Lung (tissue), 12 donors: ENCODE results near the gene WDR86. TPM values are rescaled to one million over a fixed set of nuclear protein-coding genes. Genes with fewer than 3 reads are reported as not detected.

ENCODE experiments used
- ATAC-seq: fragments of 200-7000 bp; cut with Tn5 transposase; one replicate; pipeline ENCODE4 v1.9.1; 2020; ENCODE audit warnings: moderate number of reproducible peaks; ENCODE audit not compliant: insufficient read depth, low FRiP score
- DNase-seq, 3 donors: peaks; one replicate each; pipeline ENCODE4 v3.0.0-alpha.2; 2013 to 2017
- H3K27ac ChIP-seq, 2 donors: one replicate each; pipeline ENCODE4 v1.5.1; 2013; ENCODE audit warnings: mild to moderate bottlenecking in 2 of 2, moderate library complexity in 2 of 2, control low read depth in 1 of 2, inconsistent platforms in 1 of 2, low read depth in 1 of 2, low read length in 1 of 2
- H3K27me3 ChIP-seq, 3 donors: one replicate each; pipeline ENCODE4 v1.5.1; 2013; ENCODE audit warnings: low read length in 2 of 3; ENCODE audit not compliant: control insufficient read depth in 3 of 3, insufficient read depth in 3 of 3
- H3K36me3 ChIP-seq, 4 donors: one replicate each; pipeline ENCODE4 v1.5.1; 2013; ENCODE audit warnings: low read length in 4 of 4, mild to moderate bottlenecking in 1 of 4, moderate library complexity in 1 of 4; ENCODE audit not compliant: control insufficient read depth in 4 of 4, insufficient read depth in 4 of 4
- H3K4me1 ChIP-seq, 5 donors: one replicate each; pipeline ENCODE4 v1.5.1; 2013; ENCODE audit warnings: low read length in 5 of 5, mild to moderate bottlenecking in 2 of 5, moderate library complexity in 1 of 5; ENCODE audit not compliant: control insufficient read depth in 5 of 5, insufficient read depth in 5 of 5
- H3K4me3 ChIP-seq: one replicate; pipeline ENCODE4 v1.5.1; 2013; ENCODE audit warnings: mild to moderate bottlenecking, control low read depth, moderate library complexity
- H3K9ac ChIP-seq, 2 donors: one replicate each; pipeline ENCODE4 v1.5.1; 2013; ENCODE audit warnings: low read length in 2 of 2, control low read depth in 1 of 2; ENCODE audit not compliant: insufficient read depth in 1 of 2
- H3K9me3 ChIP-seq, 4 donors: one replicate each; pipeline ENCODE4 v1.5.1; 2013; ENCODE audit warnings: low read length in 3 of 4, mild to moderate bottlenecking in 1 of 4, moderate library complexity in 1 of 4; ENCODE audit not compliant: control insufficient read depth in 4 of 4, insufficient read depth in 3 of 4
- WGBS, 2 donors: extraction: QIAGEN DNeasy Blood & Tissue Kit; methylation state at CpG; one replicate each; pipeline ENCODE4 v1.1.7; 2013; 5-methylcytosine and 5-hydroxymethylcytosine counted together
- polyA plus RNA-seq, 2 donors: library from polyadenylated mRNA; stranded (reverse); fragments of 200-250 nt; gene quantifications; one replicate each; pipeline ENCODE4 v1.2.1, GENCODE V29; 2013
- total RNA-seq, 2 donors: library from RNA; depleted of rRNA in 1 of 2; stranded (reverse); fragments of >200 nt in 1 of 2; gene quantifications; one replicate each; pipeline ENCODE4 v1.2.1, GENCODE V29; 2014 to 2021
- TF ChIP-seq, protein P1 (sequence below): IDR thresholded peaks from 2 replicates; pipeline ENCODE4 v1.5.1; 2012; ENCODE audit warnings: mild to moderate bottlenecking; ENCODE audit errors: control extremely low read depth, extremely low read depth
- donor health status: control.
- donor health status: control.
- donor health status: Bipolar disorder and iron deficiency.
- donor health status: healthy.
- donor health status: DM: yes; HTN: yes; CAD: no.

WDR86 gene
- total and polyA plus RNA-seq, 4 donors: 0.81 to 19.7 (median 2.4) TPM

- Histone ChIP-seq H3K9ac (no peak overlapping the region), H3K36me3 (no peaks in the 10 kb centered on the region), H3K27ac (no peak overlapping the region), H3K9me3 (no peaks in the 10 kb centered on the region), H3K27me3 (peaks cover 0 to 2% (median 0%) of the 10 kb centered on the region in 3 donors), H3K4me1 (peaks cover 0 to 17% (median 13%) of the 10 kb centered on the region in 5 donors), H3K4me3 (no peak overlapping the region)
- DNase-seq (no peak), ATAC-seq (no peak)
- WGBS, 2 donors: 96 to 98% methylated on average over 5 of the region's 5 CpGs
- TF ChIP-seq, protein P1, sequence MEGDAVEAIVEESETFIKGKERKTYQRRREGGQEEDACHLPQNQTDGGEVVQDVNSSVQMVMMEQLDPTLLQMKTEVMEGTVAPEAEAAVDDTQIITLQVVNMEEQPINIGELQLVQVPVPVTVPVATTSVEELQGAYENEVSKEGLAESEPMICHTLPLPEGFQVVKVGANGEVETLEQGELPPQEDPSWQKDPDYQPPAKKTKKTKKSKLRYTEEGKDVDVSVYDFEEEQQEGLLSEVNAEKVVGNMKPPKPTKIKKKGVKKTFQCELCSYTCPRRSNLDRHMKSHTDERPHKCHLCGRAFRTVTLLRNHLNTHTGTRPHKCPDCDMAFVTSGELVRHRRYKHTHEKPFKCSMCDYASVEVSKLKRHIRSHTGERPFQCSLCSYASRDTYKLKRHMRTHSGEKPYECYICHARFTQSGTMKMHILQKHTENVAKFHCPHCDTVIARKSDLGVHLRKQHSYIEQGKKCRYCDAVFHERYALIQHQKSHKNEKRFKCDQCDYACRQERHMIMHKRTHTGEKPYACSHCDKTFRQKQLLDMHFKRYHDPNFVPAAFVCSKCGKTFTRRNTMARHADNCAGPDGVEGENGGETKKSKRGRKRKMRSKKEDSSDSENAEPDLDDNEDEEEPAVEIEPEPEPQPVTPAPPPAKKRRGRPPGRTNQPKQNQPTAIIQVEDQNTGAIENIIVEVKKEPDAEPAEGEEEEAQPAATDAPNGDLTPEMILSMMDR: no peak
Measured at GRCh38 chr7:151456276-151456675, 46.4 kb upstream of the WDR86 start.

GRCh38 chr7:151455690-151456089 lies 45.9 kb upstream of the WDR86 start:
- H3K9me3 ChIP-seq: no peaks in the 10 kb centered on the region
- 81 to 92% methylated on average over 4 of the region's 4 CpGs for WGBS, 2 donors

GRCh38 chr7:151454932-151455530 lies 45.2 kb upstream of the WDR86 start:
- no peaks in the 10 kb centered on the region for H3K9me3 ChIP-seq
- H3K9ac ChIP-seq: no peak overlapping the region
- TF ChIP-seq, protein P1: no peak
- no peak overlapping the region for H3K4me3 ChIP-seq
- 91 to 94% methylated on average over 15 of the region's 15 CpGs for WGBS, 2 donors
- no peak overlapping the region for H3K27ac ChIP-seq
- DNase-seq (no peak), ATAC-seq (no peak)
- H3K27me3 ChIP-seq: peaks cover 0 to 2% (median 0%) of the 10 kb centered on the region in 3 donors
- peaks cover 0 to 8% (median 6%) of the 10 kb centered on the region in 5 donors for H3K4me1 ChIP-seq
- no peaks in the 10 kb centered on the region for H3K36me3 ChIP-seq

More at GRCh38 chr7:151455690-151456089, 45.9 kb upstream of the WDR86 start:
- ATAC-seq (no peak), DNase-seq (no peak)
- Histone ChIP-seq H3K36me3 (no peaks in the 10 kb centered on the region), H3K9ac (no peak overlapping the region), H3K4me1 (peaks cover 0 to 15% (median 12%) of the 10 kb centered on the region in 5 donors), H3K27me3 (peaks cover 0 to 2% (median 0%) of the 10 kb centered on the region in 3 donors), H3K27ac (no peak overlapping the region), H3K4me3 (no peak overlapping the region)
- TF ChIP-seq, protein P1: no peak
